Astrocyte (in vitro differentiated cells and primary cell): ENCODE data around the gene STK11IP. TPM values are rescaled to one million over a fixed set of nuclear protein-coding genes. Genes with fewer than 3 reads are reported as not detected.
"Not testable (repeated sequence)": the region's sequence is repeated elsewhere in the genome, so short reads cannot be mapped to it uniquely, and the experiment has no call there.

ENCODE experiments used
- DNase-seq: peaks from one replicate; pipeline ENCODE4 v3.0.0-alpha.2; 2010; ENCODE audit warnings: low read depth
- FAIRE-seq: peaks from 2 replicates; lab custom pipeline; 2011; peaks lifted over from hg19 to GRCh38; lab: Jason Lieb, UNC
- H2AFZ ChIP-seq: 2 replicates; pipeline ENCODE4 v1.6.0; 2012; ENCODE audit warnings: low read depth, low read length, inconsistent platforms
- H3K27ac ChIP-seq: 2 replicates; pipeline ENCODE4 v1.5.1; 2011; ENCODE audit warnings: low read depth, low read length, inconsistent platforms
- H3K27me3 ChIP-seq: 2 replicates; pipeline ENCODE4 v1.6.0; 2011; ENCODE audit warnings: low read length, inconsistent platforms; ENCODE audit not compliant: insufficient read depth
- H3K36me3 ChIP-seq: 2 replicates; pipeline ENCODE4 v1.5.1; 2011; ENCODE audit warnings: low read length, inconsistent platforms; ENCODE audit not compliant: insufficient read depth
- H3K4me1 ChIP-seq: 2 replicates; pipeline ENCODE4 v1.5.1; 2011; ENCODE audit warnings: low read length, inconsistent platforms; ENCODE audit not compliant: insufficient read depth
- H3K4me2 ChIP-seq: 2 replicates; pipeline ENCODE4 v1.6.0; 2012; ENCODE audit warnings: low read length, inconsistent platforms
- H3K4me3 ChIP-seq: 2 replicates; pipeline ENCODE4 v1.5.1; 2011; ENCODE audit warnings: low read depth, mild to moderate bottlenecking, low read length, inconsistent platforms; ENCODE audit not compliant: insufficient read depth
- H3K79me2 ChIP-seq: 2 replicates; pipeline ENCODE4 v1.6.0; 2012; ENCODE audit warnings: mild to moderate bottlenecking, low read length, inconsistent platforms; ENCODE audit not compliant: insufficient read depth
- H3K9ac ChIP-seq: 2 replicates; pipeline ENCODE4 v1.6.0; 2012; ENCODE audit warnings: mild to moderate bottlenecking, low read length, inconsistent platforms
- H3K9me3 ChIP-seq: 2 replicates; pipeline ENCODE4 v1.5.1; 2012; ENCODE audit warnings: low read depth, mild to moderate bottlenecking, low read length, inconsistent platforms; ENCODE audit not compliant: insufficient read depth
- H4K20me1 ChIP-seq: 2 replicates; pipeline ENCODE4 v1.6.0; 2012; ENCODE audit warnings: low read length, inconsistent platforms; ENCODE audit not compliant: insufficient read depth
- H3K27ac Mint-ChIP-seq: one replicate; pipeline ENCODE4 v1.8.0; 2021; ENCODE audit warnings: mild to moderate bottlenecking, mixed read lengths; ENCODE audit not compliant: unreplicated experiment
- H3K27me3 Mint-ChIP-seq: one replicate; pipeline ENCODE4 v1.8.0; 2021; ENCODE audit warnings: low read depth, mixed read lengths; ENCODE audit not compliant: unreplicated experiment
- H3K36me3 Mint-ChIP-seq: one replicate; pipeline ENCODE4 v1.8.0; 2021; ENCODE audit warnings: low read depth, mixed read lengths; ENCODE audit not compliant: unreplicated experiment
- H3K4me1 Mint-ChIP-seq: one replicate; pipeline ENCODE4 v1.8.0; 2021; ENCODE audit warnings: low read depth, mixed read lengths; ENCODE audit not compliant: unreplicated experiment
- H3K4me3 Mint-ChIP-seq: one replicate; pipeline ENCODE4 v1.8.0; 2021; ENCODE audit warnings: mild to moderate bottlenecking, moderate library complexity, mixed read lengths; ENCODE audit not compliant: unreplicated experiment
- H3K9me3 Mint-ChIP-seq: one replicate; pipeline ENCODE4 v1.8.0; 2021; ENCODE audit warnings: mild to moderate bottlenecking, mixed read lengths; ENCODE audit not compliant: unreplicated experiment
- CTCF ChIP-seq: IDR thresholded peaks from 2 replicates; pipeline ENCODE4 v1.5.1; 2011; ENCODE audit warnings: low read depth, mild to moderate bottlenecking, inconsistent platforms, low read length, moderate library complexity; ENCODE audit not compliant: insufficient read depth
- EZH2 ChIP-seq: IDR thresholded peaks from 2 replicates; pipeline ENCODE4 v1.6.1; 2012; ENCODE audit warnings: mild to moderate bottlenecking, low read length, inconsistent platforms; ENCODE audit not compliant: insufficient read depth
- total RNA-seq: library from RNA; stranded (reverse); gene quantifications from 2 replicates; pipeline ENCODE4 v1.2.1, GENCODE V29; 2021

Gene STK11IP
- total RNA-seq, 1 donor from 2014 or later, result 24.9 TPM

GRCh38 chr2:219650426-219651248, 53.0 kb downstream of the STK11IP start:
- Histone ChIP-seq H3K4me2 (no peak overlapping the region), H2AFZ (no peak overlapping the region), H3K36me3 (no peaks in the 10 kb centered on the region), H3K27ac (no peak overlapping the region), H3K4me3 (no peak overlapping the region), H3K4me1 (peaks cover 6% of the 10 kb centered on the region), H3K27me3 (no peaks in the 10 kb centered on the region), H3K79me2 (no peaks in the 10 kb centered on the region), H3K9ac (no peak overlapping the region), H3K9me3 (no peaks in the 10 kb centered on the region), H4K20me1 (no peaks in the 10 kb centered on the region)
- H3K27ac Mint-ChIP-seq, result no peak overlapping the region
- peaks cover 4% of the 10 kb centered on the region for H3K9me3 Mint-ChIP-seq
- no peaks in the 10 kb centered on the region for H3K36me3 Mint-ChIP-seq
- FAIRE-seq, result no peak
- TF ChIP-seq EZH2 (no peak), CTCF (no peak)
- DNase-seq, result no peak
- peaks cover 2% of the 10 kb centered on the region for H3K27me3 Mint-ChIP-seq
- peaks cover 5% of the 10 kb centered on the region for H3K4me1 Mint-ChIP-seq
- H3K4me3 Mint-ChIP-seq, result no peak overlapping the region

GRCh38 chr2:219651656-219652055, 54.0 kb downstream of the STK11IP start:
- H3K9me3 ChIP-seq, H3K36me3 ChIP-seq, H3K4me1 ChIP-seq, H3K4me3 Mint-ChIP-seq, H3K4me3 ChIP-seq, H3K27me3 Mint-ChIP-seq, H3K4me1 Mint-ChIP-seq, H3K9ac ChIP-seq, H3K9me3 Mint-ChIP-seq, FAIRE-seq, H3K27ac ChIP-seq, H3K36me3 Mint-ChIP-seq, H3K27me3 ChIP-seq, H2AFZ ChIP-seq, H3K79me2 ChIP-seq, H3K4me2 ChIP-seq, H4K20me1 ChIP-seq, H3K27ac Mint-ChIP-seq, DNase-seq: not testable (repeated sequence)

- no peak overlapping the region for H3K4me3 ChIP-seq
- no peaks in the 10 kb centered on the region for H4K20me1 ChIP-seq
- TF ChIP-seq CTCF, result no peak
- TF ChIP-seq EZH2, result no peak
- peaks cover 18% of the 10 kb centered on the region for H3K4me1 Mint-ChIP-seq
- H3K79me2 ChIP-seq, result no peaks in the 10 kb centered on the region
- no peak overlapping the region for H3K4me3 Mint-ChIP-seq
- H3K9me3 Mint-ChIP-seq, result peaks cover 7% of the 10 kb centered on the region
- DNase-seq (peak; percentile 70), FAIRE-seq (no peak)
- H3K36me3 ChIP-seq, result no peaks in the 10 kb centered on the region
- no peaks in the 10 kb centered on the region for H3K27me3 ChIP-seq
- H3K27ac Mint-ChIP-seq, result no peak overlapping the region
- H3K4me2 ChIP-seq, result peak overlapping the region; percentile 13
- H3K9me3 ChIP-seq, result no peaks in the 10 kb centered on the region
- no peak overlapping the region for H2AFZ ChIP-seq
- peaks cover 2% of the 10 kb centered on the region for H3K27me3 Mint-ChIP-seq
- H3K36me3 Mint-ChIP-seq, result no peaks in the 10 kb centered on the region
- H3K27ac ChIP-seq, result no peak overlapping the region
- H3K4me1 ChIP-seq, result peaks cover 19% of the 10 kb centered on the region
- no peak overlapping the region for H3K9ac ChIP-seq
Observed at GRCh38 chr2:219656526-219656925, 58.9 kb downstream of the STK11IP start.
